HCT116 (cell line): ENCODE results near the gene BNIPL. TPM values are rescaled to one million over a fixed set of nuclear protein-coding genes. Genes with fewer than 3 reads are reported as not detected.

Source experiments
- ATAC-seq: fragments of 200-7000 bp; cut with Tn5 transposase; 2 replicates; pipeline ENCODE4 v1.9.1; 2020; ENCODE audit warnings: mild to moderate bottlenecking, moderate library complexity
- BruUV-seq: library from RNA; stranded (reverse); fragments of 400-500 nt; replicated peaks from 2 replicates; lab custom pipeline; 2021; lab: Mats Ljungman, UMichigan
- CTCF ChIA-PET: fragments of 300-600 bp; sonication (Branson Sonifier 250); formaldehyde crosslinking; loops from one replicate; lab custom pipeline; 2021; ENCODE audit warnings: antibody characterized with exemption; lab: Charles Lee
- POLR2A ChIA-PET: fragments of 300-600, 350-600 bp; sonication (Branson Sonifier 250); formaldehyde crosslinking; loops from one replicate; lab custom pipeline; 2021; ENCODE audit warnings: antibody characterized with exemption; lab: Charles Lee
- RAD21 ChIA-PET, 2 experiments: fragments of 300-600 bp; sonication (Branson Sonifier 250); formaldehyde crosslinking; loops; one replicate each; lab custom pipeline; 2023; ENCODE audit warnings: low total read pairs in 2 of 2; ENCODE audit not compliant: uncharacterized antibody in 2 of 2, unreplicated experiment in 2 of 2, low non-redundant PET in 1 of 2; lab: Charles Lee
- DNase-seq: peaks from one replicate; pipeline ENCODE4 v3.0.0-alpha.2; 2010; ENCODE audit warnings: low read depth, low spot score
- H2AFZ ChIP-seq: fragments of 200-600 bp; shearing (Covaris generic), sonication (generic); 2 replicates; pipeline ENCODE4 v1.6.1; 2017; ENCODE audit warnings: low read depth, mixed run types, mixed read lengths, antibody characterized with exemption, low read length; ENCODE audit not compliant: poor library complexity, severe bottlenecking
- H3K27ac ChIP-seq: 2 replicates; pipeline ENCODE4 v1.5.1; 2012; ENCODE audit warnings: low read depth, low read length
- H3K27me3 ChIP-seq: fragments of 200-600 bp; sonication (generic); 2 replicates; pipeline ENCODE4 v1.6.1; 2016; ENCODE audit warnings: mixed run types, low read length, mixed read lengths; ENCODE audit not compliant: insufficient read depth
- H3K36me3 ChIP-seq, 2 experiments: fragments of 200-500 bp in 1 of 2; fragments of 200-600 bp in 1 of 2; sonication (Bioruptor generic) in 1 of 2; sonication (generic) in 1 of 2; 2 replicates each; pipeline versions ENCODE4 v1.5.1 to v1.6.1; 2014 to 2016; ENCODE audit warnings: low read length in 2 of 2, inconsistent platforms in 1 of 2, mixed read lengths in 1 of 2, mixed run types in 1 of 2; ENCODE audit not compliant: insufficient read depth in 2 of 2, control insufficient read depth in 1 of 2
- H3K4me1 ChIP-seq, 2 experiments: fragments of 200-600 bp in 1 of 2; sonication (generic) in 1 of 2; 2 replicates each; pipeline versions ENCODE4 v1.5.1 to v1.6.1; 2012 to 2017; ENCODE audit warnings: low read length in 2 of 2, inconsistent platforms in 1 of 2, mild to moderate bottlenecking in 1 of 2, mixed read lengths in 1 of 2, mixed run types in 1 of 2, moderate library complexity in 1 of 2; ENCODE audit not compliant: insufficient read depth in 2 of 2, control insufficient read depth in 1 of 2
- H3K4me2 ChIP-seq: fragments of 200-600 bp; sonication (generic); 2 replicates; pipeline ENCODE4 v1.6.1; 2017; ENCODE audit warnings: mixed run types, low read length, mixed read lengths
- H3K4me3 ChIP-seq, 2 experiments: fragments of 200-600 bp in 1 of 2; sonication (generic) in 1 of 2; replicated peaks in 1 of 2; 2 replicates each; pipeline ENCODE4 v1.5.1; 2011 to 2016; ENCODE audit warnings: low read length in 2 of 2, control low read depth in 1 of 2, low read depth in 1 of 2, mild to moderate bottlenecking in 1 of 2, mixed read lengths in 1 of 2, mixed run types in 1 of 2
- H3K79me2 ChIP-seq: fragments of 200-600 bp; sonication (generic); 2 replicates; pipeline ENCODE4 v1.6.1; 2017; ENCODE audit warnings: mild to moderate bottlenecking, mixed run types, low read length, moderate library complexity, mixed read lengths; ENCODE audit not compliant: insufficient read depth
- H3K9ac ChIP-seq: fragments of 200-600 bp; sonication (generic); 2 replicates; pipeline ENCODE4 v1.6.1; 2016; ENCODE audit warnings: low read length, mixed read lengths
- H3K9me2 ChIP-seq: fragments of 200-600 bp; sonication (generic), shearing (Covaris generic); 2 replicates; pipeline ENCODE4 v1.6.1; 2017; ENCODE audit warnings: mixed run types, mild to moderate bottlenecking, moderate library complexity; ENCODE audit not compliant: insufficient read depth
- H3K9me3 ChIP-seq, 2 experiments: fragments of 200-500 bp in 1 of 2; fragments of 200-600 bp in 1 of 2; sonication (Bioruptor generic) in 1 of 2; sonication (generic) in 1 of 2; 2 replicates each; pipeline ENCODE4 v1.6.1; 2014 to 2017; ENCODE audit warnings: low read length in 2 of 2, mixed read lengths in 2 of 2, inconsistent platforms in 1 of 2, low read depth in 1 of 2, mild to moderate bottlenecking in 1 of 2, mixed run types in 1 of 2, moderate library complexity in 1 of 2; ENCODE audit not compliant: control insufficient read depth in 1 of 2, insufficient read depth in 1 of 2
- H4K20me1 ChIP-seq: fragments of 200-600 bp; sonication (generic), shearing (Covaris generic); 2 replicates; pipeline ENCODE4 v1.6.1; 2017; ENCODE audit warnings: mixed run types, mild to moderate bottlenecking, moderate library complexity; ENCODE audit not compliant: insufficient read depth
- ATF3 ChIP-seq: IDR thresholded peaks from 2 replicates; pipeline ENCODE4 v1.6.1; 2012
- CEBPB ChIP-seq: IDR thresholded peaks from 2 replicates; pipeline ENCODE4 v1.6.1; 2012; ENCODE audit warnings: low read depth
- CTCF ChIP-seq, 3 experiments: fragments of 200-600 bp in 1 of 3; sonication (generic) in 1 of 3; IDR thresholded peaks in 2 of 3; conservative IDR thresholded peaks in 1 of 3; 2 replicates each; pipeline ENCODE4 v1.5.1; 2012 to 2017; ENCODE audit warnings: low read depth in 2 of 3, low read length in 2 of 3, antibody characterized with exemption in 1 of 3, borderline replicate concordance in 1 of 3, control low read depth in 1 of 3, mild to moderate bottlenecking in 1 of 3, mixed read lengths in 1 of 3, mixed run types in 1 of 3, moderate library complexity in 1 of 3; ENCODE audit not compliant: insufficient read depth in 1 of 3
- EGR1 ChIP-seq: IDR thresholded peaks from 2 replicates; pipeline ENCODE4 v1.6.1; 2012; ENCODE audit warnings: low read depth
- ELF1 ChIP-seq: IDR thresholded peaks from 2 replicates; pipeline ENCODE4 v1.6.1; 2012; ENCODE audit warnings: low read depth, borderline replicate concordance
- EZH2phosphoT487 ChIP-seq: fragments of 200-600 bp; IDR thresholded peaks from 2 replicates; pipeline ENCODE4 v1.6.1; 2018; ENCODE audit warnings: antibody characterized with exemption, borderline replicate concordance
- FOSL1 ChIP-seq: IDR thresholded peaks from 2 replicates; pipeline ENCODE4 v1.6.1; 2012; ENCODE audit warnings: low read depth
- JUND ChIP-seq: IDR thresholded peaks from 2 replicates; pipeline ENCODE4 v1.6.1; 2012
- MAX ChIP-seq: IDR thresholded peaks from 2 replicates; pipeline ENCODE4 v1.6.1; 2012
- POLR2A ChIP-seq: IDR thresholded peaks from 2 replicates; pipeline ENCODE4 v1.7.0; 2011; ENCODE audit warnings: borderline replicate concordance; ENCODE audit not compliant: insufficient read depth, insufficient read length; ENCODE audit errors: extremely low read depth
- POLR2AphosphoS5 ChIP-seq: IDR thresholded peaks from 2 replicates; pipeline ENCODE4 v1.6.1; 2011; ENCODE audit warnings: mild to moderate bottlenecking, low read depth, low read length, moderate library complexity
- RAD21 ChIP-seq: IDR thresholded peaks from 2 replicates; pipeline ENCODE4 v1.6.1; 2012; ENCODE audit warnings: low read depth, mild to moderate bottlenecking
- SIN3A ChIP-seq: IDR thresholded peaks from 2 replicates; pipeline ENCODE4 v1.6.1; 2012; ENCODE audit warnings: low read depth
- SP1 ChIP-seq: IDR thresholded peaks from 2 replicates; pipeline ENCODE4 v1.6.1; 2012; ENCODE audit warnings: low read depth
- SRF ChIP-seq: IDR thresholded peaks from 2 replicates; pipeline ENCODE4 v1.6.1; 2012; ENCODE audit warnings: low read depth
- TCF7L2 ChIP-seq: IDR thresholded peaks from 2 replicates; pipeline ENCODE4 v1.7.0; 2011; ENCODE audit warnings: borderline replicate concordance, inconsistent platforms; ENCODE audit not compliant: insufficient read depth, insufficient read length; ENCODE audit errors: extremely low read depth
- YY1 ChIP-seq: IDR thresholded peaks from 2 replicates; pipeline ENCODE4 v1.6.1; 2011; ENCODE audit warnings: low read length, low read depth, moderate library complexity, mild to moderate bottlenecking; ENCODE audit not compliant: insufficient replicate concordance; ENCODE audit errors: extremely low read depth
- ZFX ChIP-seq: fragments of 450-650 bp; IDR thresholded peaks from 2 replicates; pipeline ENCODE4 v1.6.1; 2017
- intact Hi-C: fragments of 100-400 bp; cut with micrococcal nuclease; formaldehyde crosslinking; loops from 2 replicates; pipeline ENCODE4 v1.10.0; 2022
- total RNA-seq: library from RNA; stranded (reverse); gene quantifications from one replicate; pipeline ENCODE4 v1.2.1, GENCODE V29; 2021; ENCODE audit not compliant: unreplicated experiment

The BNIPL gene
- total RNA-seq, 1 experiment from 2014 or later = 0.86 TPM

GRCh38 chr1:151009674-151010345 is 26.6 kb upstream of the BNIPL start:
- Histone ChIP-seq H3K27ac (no peak overlapping the region), H3K4me2 (peak overlapping the region; percentile 94), H3K4me3 (peak overlapping the region; percentile 60 to 94; a peak in 3 of 4 replicates), H3K4me1 (peaks cover 11 to 34% of the 10 kb centered on the region in 2 experiments; a peak in 3 of 4 replicates), H3K9me3 (no peaks in the 10 kb centered on the region), H2AFZ (no peak overlapping the region), H3K79me2 (peaks cover 16% of the 10 kb centered on the region), H3K9ac (peak overlapping the region; percentile 95), H3K27me3 (no peaks in the 10 kb centered on the region), H4K20me1 (no peaks in the 10 kb centered on the region), H3K9me2 (no peaks in the 10 kb centered on the region), H3K36me3 (no peaks in the 10 kb centered on the region)
- no TSS peak for BruUV-seq
- ChIA-PET POLR2A (no interaction called here), CTCF (no interaction called here), RAD21 (no interaction called here)
- intact Hi-C loops = loop anchor here (5.0 kb wide), 1 partner anchor 448 kb away; no protein-coding TSS in a partner anchor
- DNase-seq (no peak), ATAC-seq (no peak)
- TF ChIP-seq SRF = no peak
- TF ChIP-seq ATF3 = no peak
- no peak for TF ChIP-seq JUND
- TF ChIP-seq EZH2phosphoT487 = no peak
- TF ChIP-seq ZFX = no peak
- no peak for TF ChIP-seq TCF7L2

- RAD21 ChIA-PET = no interaction called here
- H3K27ac ChIP-seq = no peak overlapping the region
- no peaks in the 10 kb centered on the region for H3K9me2 ChIP-seq
- peaks cover 11 to 34% of the 10 kb centered on the region in 2 experiments; a peak in 3 of 4 replicates for H3K4me1 ChIP-seq
- intact Hi-C loops = no loop called here
- BruUV-seq = no TSS peak
- H3K36me3 ChIP-seq = no peaks in the 10 kb centered on the region
- no peak overlapping the region for H3K4me3 ChIP-seq
- TF ChIP-seq FOSL1 (no peak), CEBPB (no peak), POLR2AphosphoS5 (no peak), SIN3A (no peak), ZFX (no peak), MAX (no peak), RAD21 (no peak), POLR2A (no peak), SP1 (no peak), EZH2phosphoT487 (no peak), ELF1 (no peak), CTCF (IDR thresholded peaks at IDR 0.05 in 2 of 3, conservative IDR thresholded peaks at IDR 0.05 in 1 of 3; ENCODE audit: borderline replicate concordance in 1 of 3, insufficient read depth in 1 of 3, low read depth in 2 of 3, low read length in 2 of 3) (no peak), YY1 (no peak), JUND (no peak), SRF (no peak), EGR1 (no peak)
- H3K4me2 ChIP-seq = no peak overlapping the region
- H3K9ac ChIP-seq = no peak overlapping the region
- no peak for ATAC-seq
- no peaks in the 10 kb centered on the region for H3K9me3 ChIP-seq
- DNase-seq = no peak
- H4K20me1 ChIP-seq = no peaks in the 10 kb centered on the region
- H2AFZ ChIP-seq = no peak overlapping the region
- H3K79me2 ChIP-seq = peaks cover 16% of the 10 kb centered on the region
- POLR2A ChIA-PET = no interaction called here
- H3K27me3 ChIP-seq = no peaks in the 10 kb centered on the region
- CTCF ChIA-PET = no interaction called here
Measured at GRCh38 chr1:151010346-151010726, 26.1 kb upstream of the BNIPL start.
